Hippocampal formation (tissue), 2 donors: ENCODE results near the gene CLCN6.

ENCODE experiments used
- DNase-seq, 2 donors: peaks; one replicate each; lab custom pipeline; 2025; lab: John Stamatoyannopoulos, UW

The CLCN6 gene

DNA sequence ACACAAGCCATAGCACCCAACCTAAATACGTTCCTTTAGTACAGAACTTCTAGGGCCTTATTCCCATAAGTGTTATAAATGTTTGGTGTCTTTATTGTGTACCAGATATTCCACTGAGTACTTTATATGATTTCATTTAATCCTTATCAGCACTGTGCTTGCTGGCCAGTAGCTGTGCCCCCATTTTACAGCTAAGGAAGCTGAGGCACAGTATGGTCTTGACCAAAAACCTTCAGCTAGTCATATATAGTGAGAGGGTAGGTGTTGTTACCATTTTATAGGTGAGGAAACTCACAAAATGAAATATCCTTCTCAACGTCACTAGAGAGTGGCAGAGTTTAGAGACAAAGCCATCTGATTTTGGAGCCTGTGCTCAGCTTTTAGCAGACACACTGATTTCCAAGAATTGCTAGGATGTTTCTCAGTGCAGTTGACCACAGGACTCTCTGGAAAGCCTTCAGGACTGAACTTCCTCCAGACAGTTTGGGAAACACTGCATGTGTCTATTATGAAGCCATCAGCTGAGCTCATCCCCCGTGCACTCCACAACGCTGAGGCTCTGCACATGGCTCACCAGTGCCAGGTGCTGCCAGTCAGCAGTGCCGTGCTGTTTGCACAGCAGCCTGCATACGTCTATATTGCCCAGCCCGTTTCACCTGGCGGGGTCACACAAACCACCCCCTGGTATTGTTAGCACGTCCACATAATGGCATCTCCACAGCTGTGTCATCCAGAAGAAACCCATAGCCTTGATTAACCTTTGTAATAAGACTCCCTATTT, 26.1 kb downstream of the CLCN6 start:
- no peak for DNase-seq

DNA sequence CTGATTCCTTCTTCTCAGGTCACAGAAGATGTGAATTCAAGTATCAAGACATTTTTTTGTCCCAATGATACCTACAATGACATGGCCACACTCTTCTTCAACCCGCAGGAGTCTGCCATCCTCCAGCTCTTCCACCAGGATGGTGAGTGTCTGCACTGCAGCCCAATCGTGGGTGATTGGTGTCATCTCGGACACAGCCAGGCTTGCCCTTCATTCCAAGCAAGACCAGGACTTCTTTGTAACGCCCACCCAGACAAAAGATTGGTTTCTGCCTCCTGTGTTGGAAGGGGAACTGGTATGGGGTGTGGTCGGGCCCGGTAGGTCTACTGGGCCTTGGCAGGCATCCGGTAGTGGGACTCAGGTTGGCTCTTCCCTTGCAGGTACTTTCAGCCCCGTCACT, 27.5 kb downstream of the CLCN6 start:
- DNase-seq: no peak

DNA sequence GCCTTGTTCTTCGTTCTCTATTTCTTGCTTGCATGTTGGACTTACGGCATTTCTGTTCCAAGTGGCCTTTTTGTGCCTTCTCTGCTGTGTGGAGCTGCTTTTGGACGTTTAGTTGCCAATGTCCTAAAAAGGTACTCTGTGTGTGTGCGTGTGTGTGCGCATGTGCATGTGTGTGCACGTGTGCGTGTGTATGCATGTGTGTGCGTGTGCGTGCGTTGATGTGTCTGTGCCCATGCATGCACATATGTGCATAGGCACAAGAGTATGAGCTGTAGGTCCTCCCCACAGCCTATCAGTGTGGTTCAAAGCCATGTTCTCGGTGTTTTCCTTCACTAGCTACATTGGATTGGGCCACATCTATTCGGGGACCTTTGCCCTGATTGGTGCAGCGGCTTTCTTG, 27.9 kb downstream of the CLCN6 start:
- DNase-seq: no peak

DNA sequence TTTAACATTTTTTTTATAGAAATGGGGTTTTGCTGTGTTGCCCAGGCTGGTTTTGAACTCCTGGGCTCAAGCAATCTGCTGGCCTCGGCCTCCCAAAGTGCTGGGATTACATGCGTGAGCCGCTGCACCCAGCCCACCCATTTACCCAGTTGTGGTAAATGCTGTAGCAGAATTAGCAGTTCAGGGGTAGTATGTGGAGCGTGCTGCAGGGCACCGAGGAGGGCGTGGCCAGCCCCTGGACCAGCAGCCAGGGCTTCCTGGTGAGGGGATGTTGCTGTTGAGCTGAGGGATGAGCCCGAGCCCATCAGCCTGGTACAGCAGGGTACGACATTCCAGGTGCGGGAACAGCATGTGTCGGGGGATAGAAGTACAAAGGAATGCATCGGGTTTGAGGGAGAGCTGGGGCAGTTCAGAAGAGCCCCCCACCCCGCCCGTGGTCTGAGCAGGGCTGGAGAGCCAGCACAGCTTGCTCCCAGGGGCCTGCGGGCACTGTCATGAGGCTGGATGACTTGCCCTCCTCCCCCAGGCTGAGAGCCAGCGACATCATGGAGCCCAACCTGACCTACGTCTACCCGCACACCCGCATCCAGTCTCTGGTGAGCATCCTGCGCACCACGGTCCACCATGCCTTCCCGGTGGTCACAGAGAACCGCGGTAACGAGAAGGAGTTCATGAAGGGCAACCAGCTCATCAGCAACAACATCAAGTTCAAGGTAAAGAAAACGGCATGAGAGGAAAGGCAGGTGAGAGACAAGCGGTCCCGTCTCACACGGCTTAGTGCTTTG, 29.6 kb downstream of the CLCN6 start:
- no peak for DNase-seq

DNA sequence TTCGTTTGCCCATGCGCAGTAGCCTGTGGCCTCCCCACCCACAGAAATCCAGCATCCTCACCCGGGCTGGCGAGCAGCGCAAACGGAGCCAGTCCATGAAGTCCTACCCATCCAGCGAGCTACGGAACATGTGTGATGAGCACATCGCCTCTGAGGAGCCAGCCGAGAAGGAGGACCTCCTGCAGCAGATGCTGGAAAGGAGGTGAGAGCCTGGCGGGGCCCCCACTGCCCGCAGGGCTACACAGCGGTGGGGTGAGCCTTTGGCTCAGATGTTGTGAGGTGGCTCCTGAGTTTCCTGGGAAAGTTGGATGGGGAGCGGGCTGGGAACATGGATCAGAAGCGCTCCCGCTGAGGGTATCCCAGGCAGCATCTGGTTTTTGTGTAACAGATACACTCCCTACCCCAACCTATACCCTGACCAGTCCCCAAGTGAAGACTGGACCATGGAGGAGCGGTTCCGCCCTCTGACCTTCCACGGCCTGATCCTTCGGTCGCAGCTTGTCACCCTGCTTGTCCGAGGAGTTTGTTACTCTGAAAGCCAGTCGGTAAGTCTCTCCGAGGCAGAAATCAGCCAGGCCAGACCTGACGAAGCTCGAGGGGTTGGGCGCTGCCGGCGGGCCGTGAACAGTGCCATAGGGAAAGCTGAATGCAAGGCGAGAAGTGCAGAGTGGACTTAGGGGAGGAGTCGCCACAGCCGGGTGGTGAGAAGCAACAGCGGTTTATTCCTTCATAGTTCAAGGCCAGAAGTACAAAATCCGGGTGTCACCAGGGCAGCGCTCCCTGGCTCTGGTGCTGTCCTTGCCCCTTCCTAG, 31.2 kb downstream of the CLCN6 start:
- no peak for DNase-seq

DNA sequence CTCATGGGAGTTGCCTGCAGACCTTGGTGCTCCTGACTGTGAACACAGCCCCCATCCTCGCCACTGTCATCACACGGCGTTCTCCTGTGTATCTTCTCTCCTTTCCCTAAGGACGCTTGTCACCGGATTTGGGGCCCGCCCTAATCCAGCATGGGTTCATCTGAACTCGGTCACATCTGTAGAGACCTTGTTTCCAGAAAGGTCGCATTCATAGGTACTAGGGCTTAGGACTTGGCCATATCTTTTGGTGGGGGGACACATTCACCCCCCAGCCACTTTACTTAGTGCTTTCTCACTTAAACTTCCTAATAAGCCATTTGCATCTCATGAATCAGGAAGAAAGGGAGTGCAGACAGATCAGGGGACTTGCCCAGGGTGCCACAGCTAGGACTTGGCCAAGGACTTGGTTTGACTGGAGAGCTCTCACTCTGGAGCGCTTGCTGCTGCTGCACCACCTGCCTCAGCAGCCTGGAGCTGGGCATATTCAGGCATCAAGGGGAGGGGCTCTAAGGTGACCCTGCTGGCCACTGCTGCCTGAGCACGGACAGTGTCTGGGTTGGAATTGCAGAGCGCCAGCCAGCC, 31.9 kb downstream of the CLCN6 start:
- DNase-seq: no peak

DNA sequence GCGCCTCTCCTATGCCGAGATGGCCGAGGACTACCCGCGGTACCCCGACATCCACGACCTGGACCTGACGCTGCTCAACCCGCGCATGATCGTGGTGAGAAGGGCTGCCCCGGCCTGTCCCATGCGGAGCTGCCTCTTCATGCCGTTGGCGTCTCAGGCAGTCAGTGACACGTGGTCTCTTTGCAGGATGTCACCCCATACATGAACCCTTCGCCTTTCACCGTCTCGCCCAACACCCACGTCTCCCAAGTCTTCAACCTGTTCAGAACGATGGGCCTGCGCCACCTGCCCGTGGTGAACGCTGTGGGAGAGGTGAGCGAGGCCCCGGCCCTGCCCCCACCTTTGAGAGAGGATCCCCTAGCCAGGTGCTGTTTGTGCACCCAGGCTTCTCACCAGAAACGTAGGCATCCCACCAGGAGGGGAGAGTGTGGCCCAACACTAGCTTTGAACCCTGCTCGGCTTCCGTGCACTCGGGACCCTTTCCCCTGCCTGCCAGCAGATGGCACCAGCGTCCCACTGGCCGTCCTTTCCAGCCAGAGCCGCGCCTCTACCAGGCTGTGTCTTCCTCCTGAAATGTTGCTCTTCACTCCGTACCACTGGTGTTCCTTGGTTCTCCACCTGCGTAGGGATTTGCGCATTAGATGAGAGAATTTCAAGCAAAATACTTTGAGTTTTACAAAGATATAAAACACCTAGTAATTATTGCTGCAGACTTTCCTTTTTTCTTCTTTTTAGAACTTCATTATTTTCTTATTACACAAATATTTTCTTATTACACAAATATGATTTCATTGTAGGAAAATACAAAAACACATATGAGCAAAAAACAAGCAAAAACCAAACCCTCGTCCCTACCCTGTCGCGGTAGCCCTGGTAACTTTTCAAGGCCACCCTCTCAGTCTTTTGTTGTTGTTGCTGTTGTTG, 32.6 kb downstream of the CLCN6 start:
- peak; percentile 55 to 64 for DNase-seq

DNA sequence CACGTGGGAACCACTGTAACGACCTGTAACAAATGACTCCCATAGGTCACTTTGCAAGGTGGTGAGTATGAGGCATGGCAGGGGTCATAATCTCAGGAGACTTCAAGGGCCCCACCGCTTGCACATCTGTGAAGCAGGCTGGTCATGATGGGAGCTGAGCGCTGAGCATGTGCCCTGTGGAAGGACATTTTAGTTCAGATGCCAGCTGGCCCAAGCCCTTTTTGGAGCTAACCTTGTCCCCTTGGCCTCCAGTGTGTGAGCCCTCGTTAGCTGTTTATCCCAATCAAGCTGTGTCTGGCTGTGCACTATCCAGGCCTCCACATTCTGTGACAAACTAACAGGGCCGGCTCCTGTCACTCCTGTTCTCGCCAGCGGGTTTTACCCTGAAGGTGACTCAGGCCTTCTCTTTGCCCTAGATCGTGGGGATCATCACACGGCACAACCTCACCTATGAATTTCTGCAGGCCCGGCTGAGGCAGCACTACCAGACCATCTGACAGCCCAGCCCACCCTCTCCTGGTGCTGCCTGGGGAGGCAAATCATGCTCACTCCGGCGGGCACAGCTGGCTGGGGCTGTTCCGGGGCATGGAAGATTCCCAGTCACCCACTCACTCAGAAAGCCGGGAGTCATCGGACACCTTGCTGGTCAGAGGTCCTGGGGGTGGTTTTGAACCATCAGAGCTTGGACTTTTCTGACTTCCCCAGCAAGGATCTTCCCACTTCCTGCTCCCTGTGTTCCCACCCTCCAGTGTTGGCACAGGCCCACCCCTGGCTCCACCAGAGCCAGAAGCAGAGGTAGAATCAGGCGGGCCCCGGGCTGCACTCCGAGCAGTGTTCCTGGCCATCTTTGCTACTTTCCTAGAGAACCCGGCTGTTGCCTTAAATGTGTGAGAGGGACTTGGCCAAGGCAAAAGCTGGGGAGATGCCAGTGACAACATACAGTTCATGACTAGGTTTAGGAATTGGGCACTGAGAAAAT, 34.0 kb downstream of the CLCN6 start:
- DNase-seq: no peak

DNA sequence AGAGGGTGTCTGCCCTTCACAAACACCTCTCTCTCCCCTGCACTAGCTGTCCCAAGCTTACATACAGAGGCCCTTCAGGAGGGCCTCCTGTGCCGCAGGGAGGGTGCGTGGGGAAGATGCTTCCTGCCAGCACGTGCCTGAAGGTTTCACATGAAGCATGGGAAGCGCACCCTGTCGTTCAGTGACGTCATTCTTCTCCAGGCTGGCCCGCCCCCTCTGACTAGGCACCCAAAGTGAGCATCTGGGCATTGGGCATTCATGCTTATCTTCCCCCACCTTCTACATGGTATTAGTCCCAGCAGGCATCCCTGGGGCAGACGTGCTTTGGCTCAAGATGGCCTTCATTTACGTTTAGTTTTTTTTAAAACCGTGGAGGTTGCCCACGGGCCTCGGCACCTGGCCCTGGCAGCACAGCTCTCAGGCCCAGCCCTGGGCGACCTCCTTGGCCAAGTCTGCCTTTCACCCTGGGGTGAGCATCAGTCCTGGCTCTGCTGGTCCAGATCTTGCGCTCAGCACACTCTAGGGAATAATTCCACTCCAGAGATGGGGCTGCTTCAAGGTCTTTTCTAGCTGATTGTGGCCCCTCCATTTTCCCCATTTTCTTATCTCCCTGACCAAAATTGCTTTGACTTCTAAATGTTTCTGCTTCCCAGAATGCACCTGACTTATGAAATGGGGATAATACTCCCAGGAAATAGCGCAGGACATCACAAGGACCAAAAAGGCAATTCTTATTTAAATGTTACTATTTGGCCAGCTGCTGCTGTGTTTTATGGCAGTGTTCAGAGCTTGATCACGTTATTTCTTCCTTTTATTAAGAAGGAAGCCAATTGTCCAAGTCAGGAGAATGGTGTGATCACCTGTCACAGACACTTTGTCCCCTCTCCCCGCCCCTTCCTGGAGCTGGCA, 35.5 kb downstream of the CLCN6 start:
- no peak for DNase-seq

DNA sequence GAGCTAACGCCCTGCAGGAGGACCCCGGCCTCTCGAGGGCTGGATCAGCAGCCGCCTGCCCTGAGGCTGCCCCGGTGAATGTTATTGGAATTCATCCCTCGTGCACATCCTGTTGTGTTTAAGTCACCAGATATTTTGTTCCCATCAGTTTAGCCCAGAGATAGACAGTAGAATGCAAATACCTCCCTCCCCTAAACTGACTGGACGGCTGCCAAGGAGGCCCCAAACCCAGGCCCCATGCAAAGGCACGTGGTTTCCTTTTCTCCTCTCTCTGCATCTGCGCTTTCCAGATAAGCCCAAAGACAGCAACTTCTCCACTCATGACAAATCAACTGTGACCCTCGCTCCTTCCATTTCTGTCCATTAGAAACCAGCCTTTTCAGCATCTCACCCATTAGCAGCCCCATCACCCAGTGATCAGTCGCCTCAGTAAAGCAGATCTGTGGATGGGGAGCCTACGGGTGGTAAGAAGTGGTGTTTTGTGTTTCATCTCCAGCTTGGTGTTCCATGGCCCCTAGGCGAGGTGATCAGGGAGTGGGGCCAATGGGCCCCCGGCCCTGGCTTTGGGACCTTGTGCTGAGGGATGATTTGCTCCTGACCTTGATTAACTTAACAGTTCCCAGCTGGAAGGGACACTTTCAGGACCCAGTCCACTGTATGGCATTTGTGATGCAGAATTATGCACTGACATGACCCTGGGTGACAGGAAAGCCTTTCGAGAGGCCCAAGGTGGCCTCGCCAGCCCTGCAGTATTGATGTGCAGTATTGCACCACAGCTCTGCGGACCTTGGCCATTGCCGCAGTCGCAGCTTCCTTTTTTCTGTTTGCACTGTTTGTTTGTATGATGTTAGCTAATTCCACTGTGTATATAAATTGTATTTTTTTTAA, 36.4 kb downstream of the CLCN6 start:
- DNase-seq: peak in 1 of 2 donors; percentile 12

DNA sequence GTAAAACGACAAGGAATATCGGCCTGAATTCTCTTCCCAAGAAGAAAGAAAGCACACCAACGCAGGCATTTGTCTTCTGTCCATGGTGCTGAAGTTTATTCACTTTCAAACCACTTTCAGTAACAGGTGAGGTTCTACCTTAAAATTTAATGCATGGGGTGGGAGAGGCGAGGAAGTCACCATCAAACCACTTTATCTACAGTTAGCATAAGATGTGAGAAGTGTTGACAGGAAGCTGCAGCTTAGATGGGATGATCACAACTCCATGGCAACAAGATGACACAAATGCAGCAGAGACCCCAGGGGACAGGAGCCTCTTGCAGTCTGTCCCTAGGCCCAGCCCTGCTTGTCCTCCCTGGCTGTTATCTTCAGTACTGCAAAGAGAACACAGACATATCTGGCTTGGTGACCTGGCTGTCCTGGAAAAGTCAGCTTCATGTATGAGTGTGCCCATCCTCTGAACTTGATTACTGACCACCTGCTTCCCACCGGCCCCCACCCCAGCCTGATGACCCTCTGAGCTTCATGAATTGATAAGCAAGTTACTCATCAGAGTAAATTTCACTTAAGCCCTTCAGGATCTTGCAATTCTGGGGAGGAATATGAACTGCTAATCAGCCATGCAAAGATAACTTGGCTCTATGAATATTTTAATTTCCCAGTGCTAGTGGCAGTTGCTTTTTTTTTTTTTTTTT, 39.8 kb downstream of the CLCN6 start:
- DNase-seq: no peak

DNA sequence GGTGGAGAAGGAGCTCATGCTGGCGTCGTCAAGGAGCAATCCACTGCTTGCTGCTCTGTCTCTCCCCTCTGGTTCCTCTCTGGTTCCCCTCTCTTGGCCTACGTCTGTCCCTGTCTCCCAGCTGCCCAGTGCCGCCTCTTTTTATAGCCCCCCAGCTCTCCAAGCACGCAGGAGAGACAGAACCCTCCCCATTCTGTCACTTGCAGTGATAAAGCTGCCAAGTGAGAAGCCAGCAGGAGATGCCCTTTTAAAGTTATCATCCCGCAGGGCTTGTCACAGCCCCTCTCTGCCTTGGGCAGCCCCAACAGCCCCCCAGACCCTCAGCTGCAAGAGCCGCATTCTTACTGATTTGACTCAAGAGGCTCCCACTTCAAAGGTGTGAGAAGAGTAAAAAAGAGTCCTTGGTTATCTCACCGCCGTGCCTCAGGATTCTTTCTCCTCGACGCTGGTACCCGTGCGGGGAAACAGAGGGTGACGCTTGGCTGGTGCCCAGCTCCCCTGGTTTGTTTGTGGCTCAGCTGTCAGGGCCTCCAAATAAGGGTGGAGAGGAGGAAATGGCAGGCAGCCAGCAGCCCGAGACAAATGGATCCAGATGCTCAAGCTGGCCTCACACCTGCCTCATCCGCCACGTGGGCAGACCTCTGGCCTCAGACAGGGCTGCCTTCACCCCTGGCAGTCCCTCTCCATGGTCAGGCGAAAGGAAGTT, 41.8 kb downstream of the CLCN6 start, which contains the start of gene NPPA:
Gene NPPA, minus strand, starts transcription at position 117 of the 706 bp plus-strand sequence. Its CDS starts 99 bp downstream, at position 18.
- no peak for DNase-seq

DNA sequence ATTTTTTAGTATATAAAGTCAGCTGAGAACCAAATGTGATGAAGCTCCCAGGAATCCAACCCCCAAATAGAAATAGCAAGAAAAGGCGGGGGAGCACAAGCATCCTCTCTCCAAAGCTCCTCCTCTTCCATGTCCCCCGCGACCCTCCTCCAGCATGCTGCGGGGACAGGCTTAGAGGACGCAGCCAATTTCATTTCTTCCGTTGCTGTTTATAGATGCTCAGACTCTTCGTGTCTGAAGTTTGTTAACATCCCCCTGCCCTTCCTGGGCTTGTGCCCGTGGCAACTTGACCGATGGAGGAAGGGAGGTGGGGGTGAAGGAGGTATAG, 42.3 kb downstream of the CLCN6 start:
- no peak for DNase-seq

DNA sequence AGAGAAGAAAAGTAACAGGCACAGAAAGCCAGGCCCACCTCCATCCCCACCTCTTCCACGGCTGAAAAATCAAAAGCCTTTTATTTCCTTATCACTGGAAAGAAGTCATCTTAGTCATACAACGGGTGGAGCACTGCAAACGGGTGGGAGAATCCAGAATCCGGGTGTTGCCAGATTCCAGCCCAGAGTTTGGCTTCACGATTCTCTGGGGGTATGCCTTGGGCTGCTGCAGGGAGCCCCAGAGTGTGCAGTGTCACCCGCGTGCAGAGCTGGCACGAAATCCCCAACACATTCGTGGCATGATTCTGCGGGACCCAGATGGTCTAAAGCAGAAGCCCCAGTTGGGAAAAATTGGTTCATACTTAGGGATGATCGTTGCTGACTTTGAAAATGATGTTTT, 44.2 kb downstream of the CLCN6 start:
- no peak for DNase-seq

DNA sequence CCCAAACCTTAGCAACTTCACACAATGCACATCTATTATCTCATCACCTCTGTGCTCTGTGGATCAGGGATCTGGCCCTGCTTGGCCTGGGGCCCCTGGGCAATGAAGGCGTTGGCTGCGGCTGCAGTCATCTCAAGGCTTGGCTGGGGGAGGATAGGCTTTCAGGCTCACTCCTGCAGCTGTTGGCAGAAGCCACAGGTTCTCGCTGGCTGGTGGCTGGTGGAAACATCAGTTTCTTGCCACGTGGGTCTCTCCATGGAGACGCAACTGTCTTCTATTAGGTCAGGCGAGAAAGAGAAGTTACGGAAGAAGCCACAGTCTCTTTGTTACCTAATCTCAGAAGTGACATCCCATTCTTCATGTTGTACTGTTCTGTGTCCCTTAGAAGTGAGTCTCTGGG, 45.2 kb downstream of the CLCN6 start:
- DNase-seq: no peak

DNA sequence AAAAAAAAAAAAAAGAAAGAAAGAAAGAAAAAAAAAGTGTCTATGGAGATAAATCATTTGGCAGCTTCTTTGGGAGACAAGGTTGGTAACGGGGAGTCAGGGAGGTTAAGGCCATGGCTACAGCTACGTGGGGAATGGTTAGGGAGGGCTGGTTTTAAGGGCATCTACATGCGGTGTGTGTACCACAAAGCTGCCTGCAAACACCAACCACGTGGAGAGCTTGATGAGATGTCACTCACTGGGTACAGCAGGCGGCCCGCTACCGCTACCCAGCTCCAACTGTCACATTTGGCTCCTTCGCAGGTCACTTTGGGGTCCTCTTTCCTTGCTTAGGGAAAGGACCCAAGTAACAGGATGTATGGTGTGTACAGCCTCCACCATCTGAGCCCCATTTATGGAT, 48.5 kb downstream of the CLCN6 start:
- DNase-seq: no peak

DNA sequence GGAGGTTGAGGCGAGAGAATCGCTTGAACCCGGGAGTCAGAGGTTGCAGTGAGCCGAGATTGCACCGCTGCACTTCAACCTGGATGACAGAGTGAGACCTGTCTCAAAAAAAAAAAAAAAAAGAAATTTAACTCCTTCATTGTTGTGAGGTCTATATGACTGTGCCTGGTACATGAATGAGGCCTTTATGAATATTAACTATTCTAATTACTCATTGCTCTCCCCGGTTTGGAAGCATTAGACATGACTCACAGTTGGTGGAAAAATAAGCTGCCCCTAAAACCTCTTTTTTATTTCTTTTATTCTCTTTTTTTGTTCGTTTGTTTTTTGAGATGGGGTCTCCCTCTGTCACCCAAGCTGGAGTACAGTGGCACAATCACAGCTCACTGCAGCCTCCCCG, 49.4 kb downstream of the CLCN6 start:
- no peak for DNase-seq
